Measurements from ENCODE around the gene KCNS3.

- TF ChIP-seq POLR2AphosphoS5 (IDR thresholded peaks at IDR 0.05; ENCODE audit: low read depth, low read length) (no peak), CTCF (IDR thresholded peaks at IDR 0.05) (no peak), SIN3A (IDR thresholded peaks at IDR 0.05; ENCODE audit: borderline replicate concordance, insufficient read depth, low read depth, low read length) (no peak)
Measured at GRCh38 chr2:17943444-17943843, 65.0 kb downstream of the KCNS3 start.

Data from Panc1 (cell line).